HEK293 (cell line): Measurements from ENCODE around the gene PODXL2.

ENCODE experiments used
- CTCF ChIA-PET: fragments of 350-600 bp; formaldehyde crosslinking; extraction: SDS; loops from one replicate; lab custom pipeline; 2021; ENCODE audit warnings: antibody characterized with exemption; lab: Yijun Ruan, JAX
- POLR2A ChIA-PET: fragments of 300-600 bp; formaldehyde crosslinking; extraction: SDS; loops from one replicate; lab custom pipeline; 2020; ENCODE audit warnings: antibody characterized with exemption, inconsistent platforms; lab: Yijun Ruan, JAX
- H3K27ac ChIP-seq: fragments of 200-500 bp; sonication (Bioruptor generic); 2 replicates; pipeline ENCODE4 v1.5.1; 2014; ENCODE audit warnings: low read depth, low read length, control low read depth, inconsistent platforms; ENCODE audit errors: extremely low read depth
- H3K36me3 ChIP-seq, 2 experiments: fragments of 200-500 bp in 1 of 2; sonication (Bioruptor generic) in 1 of 2; 1 replicate in 1 of 2; 2 replicates in 1 of 2; pipeline ENCODE4 v1.5.1; 2014 to 2017; ENCODE audit warnings: inconsistent platforms in 2 of 2, low read length in 2 of 2; ENCODE audit not compliant: control insufficient read depth in 2 of 2, insufficient read depth in 1 of 2
- H3K4me1 ChIP-seq: fragments of 200-500 bp; sonication (Bioruptor generic); 2 replicates; pipeline ENCODE4 v1.5.1; 2014; ENCODE audit warnings: mild to moderate bottlenecking, low read length, inconsistent platforms; ENCODE audit not compliant: control insufficient read depth, insufficient read depth
- H3K4me3 ChIP-seq: 2 replicates; pipeline ENCODE4 v1.5.1; 2011; ENCODE audit warnings: low read depth, mild to moderate bottlenecking, control low read depth, low read length, moderate library complexity
- H3K9me3 ChIP-seq: fragments of 200-500 bp; sonication (Bioruptor generic); 2 replicates; pipeline ENCODE4 v1.5.1; 2014; ENCODE audit warnings: low read depth, low read length, inconsistent platforms; ENCODE audit not compliant: control insufficient read depth, insufficient read depth
- EGR2 ChIP-seq: fragments of 450-650 bp; formaldehyde crosslinking; IDR thresholded peaks from 2 replicates; pipeline ENCODE4 v1.5.1; 2016; ENCODE audit warnings: low read depth, missing biosample characterization, missing genetic modification characterization
- GLI4 ChIP-seq: fragments of 450-650 bp; formaldehyde crosslinking; IDR thresholded peaks from 2 replicates; pipeline ENCODE4 v1.5.1; 2016; ENCODE audit warnings: missing biosample characterization, missing genetic modification characterization
- MYNN ChIP-seq: fragments of 450-650 bp; formaldehyde crosslinking; IDR thresholded peaks from 2 replicates; pipeline ENCODE4 v1.5.1; 2016; ENCODE audit warnings: missing biosample characterization, missing genetic modification characterization, borderline replicate concordance
- RBAK ChIP-seq: fragments of 450-650 bp; formaldehyde crosslinking; IDR thresholded peaks from 2 replicates; pipeline ENCODE4 v1.5.1; 2016; ENCODE audit warnings: missing biosample characterization, missing genetic modification characterization
- TCF7L2 ChIP-seq: IDR thresholded peaks from 2 replicates; pipeline ENCODE4 v1.6.1; 2011; ENCODE audit warnings: low read depth, mild to moderate bottlenecking, inconsistent platforms, low read length, moderate library complexity, borderline replicate concordance
- ZFHX2 ChIP-seq: fragments of 450-650 bp; formaldehyde crosslinking; conservative IDR thresholded peaks from 2 replicates; pipeline ENCODE4 v1.5.1; 2016; ENCODE audit warnings: missing biosample characterization, missing genetic modification characterization
- ZNF157 ChIP-seq: fragments of 450-650 bp; formaldehyde crosslinking; IDR thresholded peaks from 2 replicates; pipeline ENCODE4 v1.5.1; 2016; ENCODE audit warnings: missing biosample characterization, missing genetic modification characterization
- ZNF169 ChIP-seq: fragments of 450-650 bp; formaldehyde crosslinking; IDR thresholded peaks from 2 replicates; pipeline ENCODE4 v1.5.1; 2016; ENCODE audit warnings: missing biosample characterization, missing genetic modification characterization
- ZNF292 ChIP-seq: fragments of 450-650 bp; formaldehyde crosslinking; IDR thresholded peaks from 2 replicates; pipeline ENCODE4 v1.5.1; 2016; ENCODE audit warnings: low read depth, missing biosample characterization, missing genetic modification characterization, borderline replicate concordance
- ZNF48 ChIP-seq: fragments of 450-650 bp; formaldehyde crosslinking; IDR thresholded peaks from 2 replicates; pipeline ENCODE4 v1.5.1; 2016; ENCODE audit warnings: missing biosample characterization, missing genetic modification characterization
- ZNF510 ChIP-seq: fragments of 450-650 bp; formaldehyde crosslinking; IDR thresholded peaks from 2 replicates; pipeline ENCODE4 v1.5.1; 2018; ENCODE audit warnings: mild to moderate bottlenecking, missing genetic modification characterization, missing biosample characterization; ENCODE audit not compliant: insufficient replicate concordance
- ZNF530 ChIP-seq: fragments of 450-650 bp; formaldehyde crosslinking; IDR thresholded peaks from 2 replicates; pipeline ENCODE4 v1.5.1; 2016; ENCODE audit warnings: low read depth, missing biosample characterization, missing genetic modification characterization
- ZNF585B ChIP-seq: fragments of 450-650 bp; formaldehyde crosslinking; IDR thresholded peaks from 2 replicates; pipeline ENCODE4 v1.5.1; 2016; ENCODE audit warnings: missing biosample characterization, missing genetic modification characterization
- ZNF623 ChIP-seq: fragments of 450-650 bp; formaldehyde crosslinking; IDR thresholded peaks from 2 replicates; pipeline ENCODE4 v1.5.1; 2016; ENCODE audit warnings: missing biosample characterization, missing genetic modification characterization
- ZNF701 ChIP-seq: fragments of 450-650 bp; formaldehyde crosslinking; IDR thresholded peaks from 2 replicates; pipeline ENCODE4 v1.5.1; 2016; ENCODE audit warnings: missing biosample characterization, missing genetic modification characterization
- ZNF76 ChIP-seq: fragments of 450-650 bp; formaldehyde crosslinking; IDR thresholded peaks from 2 replicates; pipeline ENCODE4; 2016; ENCODE audit warnings: low read depth, missing biosample characterization, missing genetic modification characterization, borderline replicate concordance
- TF ChIP-seq, protein P1 (sequence below): fragments of 450-650 bp; formaldehyde crosslinking; IDR thresholded peaks from 2 replicates; pipeline ENCODE4 v1.5.1; 2016; ENCODE audit warnings: missing biosample characterization, missing genetic modification characterization, borderline replicate concordance
- TF ChIP-seq, protein P2 (sequence below): fragments of 450-650 bp; formaldehyde crosslinking; IDR thresholded peaks from 2 replicates; pipeline ENCODE4 v1.5.1; 2016; ENCODE audit warnings: missing biosample characterization, missing genetic modification characterization
- TF ChIP-seq, protein P3 (sequence below): fragments of 450-650 bp; formaldehyde crosslinking; IDR thresholded peaks from 2 replicates; pipeline ENCODE4 v1.5.1; 2016; ENCODE audit warnings: missing biosample characterization, missing genetic modification characterization

The PODXL2 gene

DNA sequence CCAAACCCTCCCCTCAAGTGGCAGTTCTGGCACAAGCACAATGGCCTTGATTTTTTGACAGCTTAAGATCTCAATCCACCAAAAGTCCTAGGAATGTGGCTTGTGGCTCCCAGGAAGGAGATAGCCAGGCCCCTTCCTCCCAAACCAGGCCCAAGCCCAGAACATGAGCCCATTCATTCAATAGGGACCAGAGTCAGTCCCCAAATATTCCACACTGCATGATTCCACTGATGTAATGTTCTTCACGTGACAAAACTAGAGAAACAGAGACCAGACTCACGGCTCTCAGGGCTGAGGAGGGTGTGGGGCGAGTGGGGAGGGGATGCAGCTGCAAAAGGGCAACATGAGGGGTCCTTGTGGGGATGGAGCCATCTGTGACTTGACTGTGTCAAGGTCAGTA, 69.3 kb downstream of the PODXL2 start (continued):
- TF ChIP-seq ZNF76 (tag by site-specific recombination) (no peak), TCF7L2 (no peak), ZFHX2 (tag by site-specific recombination) (no peak), ZNF292 (no peak)
- TF ChIP-seq, protein P1, sequence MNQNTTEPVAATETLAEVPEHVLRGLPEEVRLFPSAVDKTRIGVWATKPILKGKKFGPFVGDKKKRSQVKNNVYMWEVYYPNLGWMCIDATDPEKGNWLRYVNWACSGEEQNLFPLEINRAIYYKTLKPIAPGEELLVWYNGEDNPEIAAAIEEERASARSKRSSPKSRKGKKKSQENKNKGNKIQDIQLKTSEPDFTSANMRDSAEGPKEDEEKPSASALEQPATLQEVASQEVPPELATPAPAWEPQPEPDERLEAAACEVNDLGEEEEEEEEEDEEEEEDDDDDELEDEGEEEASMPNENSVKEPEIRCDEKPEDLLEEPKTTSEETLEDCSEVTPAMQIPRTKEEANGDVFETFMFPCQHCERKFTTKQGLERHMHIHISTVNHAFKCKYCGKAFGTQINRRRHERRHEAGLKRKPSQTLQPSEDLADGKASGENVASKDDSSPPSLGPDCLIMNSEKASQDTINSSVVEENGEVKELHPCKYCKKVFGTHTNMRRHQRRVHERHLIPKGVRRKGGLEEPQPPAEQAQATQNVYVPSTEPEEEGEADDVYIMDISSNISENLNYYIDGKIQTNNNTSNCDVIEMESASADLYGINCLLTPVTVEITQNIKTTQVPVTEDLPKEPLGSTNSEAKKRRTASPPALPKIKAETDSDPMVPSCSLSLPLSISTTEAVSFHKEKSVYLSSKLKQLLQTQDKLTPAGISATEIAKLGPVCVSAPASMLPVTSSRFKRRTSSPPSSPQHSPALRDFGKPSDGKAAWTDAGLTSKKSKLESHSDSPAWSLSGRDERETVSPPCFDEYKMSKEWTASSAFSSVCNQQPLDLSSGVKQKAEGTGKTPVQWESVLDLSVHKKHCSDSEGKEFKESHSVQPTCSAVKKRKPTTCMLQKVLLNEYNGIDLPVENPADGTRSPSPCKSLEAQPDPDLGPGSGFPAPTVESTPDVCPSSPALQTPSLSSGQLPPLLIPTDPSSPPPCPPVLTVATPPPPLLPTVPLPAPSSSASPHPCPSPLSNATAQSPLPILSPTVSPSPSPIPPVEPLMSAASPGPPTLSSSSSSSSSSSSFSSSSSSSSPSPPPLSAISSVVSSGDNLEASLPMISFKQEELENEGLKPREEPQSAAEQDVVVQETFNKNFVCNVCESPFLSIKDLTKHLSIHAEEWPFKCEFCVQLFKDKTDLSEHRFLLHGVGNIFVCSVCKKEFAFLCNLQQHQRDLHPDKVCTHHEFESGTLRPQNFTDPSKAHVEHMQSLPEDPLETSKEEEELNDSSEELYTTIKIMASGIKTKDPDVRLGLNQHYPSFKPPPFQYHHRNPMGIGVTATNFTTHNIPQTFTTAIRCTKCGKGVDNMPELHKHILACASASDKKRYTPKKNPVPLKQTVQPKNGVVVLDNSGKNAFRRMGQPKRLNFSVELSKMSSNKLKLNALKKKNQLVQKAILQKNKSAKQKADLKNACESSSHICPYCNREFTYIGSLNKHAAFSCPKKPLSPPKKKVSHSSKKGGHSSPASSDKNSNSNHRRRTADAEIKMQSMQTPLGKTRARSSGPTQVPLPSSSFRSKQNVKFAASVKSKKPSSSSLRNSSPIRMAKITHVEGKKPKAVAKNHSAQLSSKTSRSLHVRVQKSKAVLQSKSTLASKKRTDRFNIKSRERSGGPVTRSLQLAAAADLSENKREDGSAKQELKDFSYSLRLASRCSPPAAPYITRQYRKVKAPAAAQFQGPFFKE (tag by site-specific recombination), result no peak

DNA sequence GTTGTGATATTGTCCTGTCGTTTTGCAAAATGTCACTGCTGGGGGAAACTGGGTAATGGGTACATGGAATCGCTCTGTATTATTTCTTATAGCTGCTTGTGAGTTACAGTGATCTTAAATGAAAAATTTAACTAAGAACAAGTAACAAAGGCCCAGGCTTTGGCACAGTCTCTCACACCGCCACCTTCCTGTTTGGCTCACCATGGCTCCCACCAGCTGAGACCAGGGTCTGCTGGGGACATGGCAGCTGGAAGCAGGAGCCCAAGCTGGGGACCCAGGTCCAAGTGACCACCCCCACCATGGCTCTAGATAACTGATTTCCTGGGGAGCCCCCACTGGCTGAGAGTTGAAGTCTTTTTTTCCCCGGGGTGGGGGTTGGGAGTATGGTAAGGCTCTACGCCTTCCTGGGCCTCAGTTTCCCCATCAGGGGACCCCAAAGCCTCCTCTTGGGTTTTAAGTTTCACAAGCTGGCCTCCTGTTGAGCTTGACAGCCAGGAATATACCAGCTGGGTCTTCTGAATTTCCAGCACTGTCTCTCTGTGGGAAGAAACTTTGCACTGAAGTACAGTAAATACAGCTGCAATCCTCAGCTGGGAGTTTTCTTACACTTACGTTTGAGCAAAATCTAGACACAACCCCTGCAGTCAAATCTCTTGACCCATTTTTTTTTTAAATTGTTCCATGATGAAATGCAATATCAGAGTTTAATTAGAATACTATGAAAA, 69.9 kb downstream of the PODXL2 start:
- ChIA-PET CTCF (interaction anchor here (1.2 kb wide), 1 partner anchor 261 kb away, joined by 4 read pairs; no protein-coding TSS in a partner anchor), POLR2A (no interaction called here)
- Histone ChIP-seq H3K36me3 (no peaks in the 10 kb centered on the region), H3K4me3 (no peak overlapping the region), H3K4me1 (no peaks in the 10 kb centered on the region), H3K9me3 (no peaks in the 10 kb centered on the region), H3K27ac (no peak overlapping the region)
- TF ChIP-seq GLI4 (tag by site-specific recombination) (no peak), ZNF157 (no peak), ZNF530 (tag by site-specific recombination) (no peak), ZNF701 (tag by site-specific recombination) (no peak), MYNN (no peak), ZNF585B (no peak), RBAK (tag by site-specific recombination) (no peak), ZNF510 (no peak), ZNF169 (no peak), ZNF623 (tag by site-specific recombination) (no peak), ZNF48 (no peak), EGR2 (tag by site-specific recombination) (no peak)
- TF ChIP-seq, protein P2, sequence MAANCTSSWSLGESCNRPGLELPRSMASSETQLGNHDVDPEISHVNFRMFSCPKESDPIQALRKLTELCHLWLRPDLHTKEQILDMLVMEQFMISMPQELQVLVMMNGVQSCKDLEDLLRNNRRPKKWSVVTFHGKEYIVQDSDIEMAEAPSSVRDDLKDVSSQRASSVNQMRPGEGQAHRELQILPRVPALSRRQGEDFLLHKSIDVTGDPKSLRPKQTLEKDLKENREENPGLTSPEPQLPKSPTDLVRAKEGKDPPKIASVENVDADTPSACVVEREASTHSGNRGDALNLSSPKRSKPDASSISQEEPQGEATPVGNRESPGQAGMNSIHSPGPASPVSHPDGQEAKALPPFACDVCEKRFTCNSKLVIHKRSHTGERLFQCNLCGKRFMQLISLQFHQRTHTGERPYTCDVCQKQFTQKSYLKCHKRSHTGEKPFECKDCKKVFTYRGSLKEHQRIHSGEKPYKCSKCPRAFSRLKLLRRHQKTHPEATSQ (tag by site-specific recombination), result no peak
- TF ChIP-seq, protein P3, sequence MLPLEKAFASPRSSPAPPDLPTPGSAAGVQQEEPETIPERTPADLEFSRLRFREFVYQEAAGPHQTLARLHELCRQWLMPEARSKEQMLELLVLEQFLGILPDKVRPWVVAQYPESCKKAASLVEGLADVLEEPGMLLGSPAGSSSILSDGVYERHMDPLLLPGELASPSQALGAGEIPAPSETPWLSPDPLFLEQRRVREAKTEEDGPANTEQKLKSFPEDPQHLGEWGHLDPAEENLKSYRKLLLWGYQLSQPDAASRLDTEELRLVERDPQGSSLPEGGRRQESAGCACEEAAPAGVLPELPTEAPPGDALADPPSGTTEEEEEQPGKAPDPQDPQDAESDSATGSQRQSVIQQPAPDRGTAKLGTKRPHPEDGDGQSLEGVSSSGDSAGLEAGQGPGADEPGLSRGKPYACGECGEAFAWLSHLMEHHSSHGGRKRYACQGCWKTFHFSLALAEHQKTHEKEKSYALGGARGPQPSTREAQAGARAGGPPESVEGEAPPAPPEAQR (tag by site-specific recombination), result no peak
